Neural progenitor cell (in vitro differentiated cells): Measurements from ENCODE around the gene PEAK1. TPM values are rescaled to one million over a fixed set of nuclear protein-coding genes. Genes with fewer than 3 reads are reported as not detected.
A peak's percentile ranks its signal among the peaks of the same experiment; 100 is the strongest.

Source experiments
- DNase-seq: peaks from one replicate; pipeline ENCODE4 v3.0.0-alpha.2; 2016; ENCODE audit warnings: low spot score
- H2AFZ ChIP-seq: fragments of 200-600 bp; sonication (generic); replicated peaks from 2 replicates; pipeline ENCODE4 v1.6.1; 2016; ENCODE audit warnings: antibody characterized with exemption
- H3F3A ChIP-seq: fragments of 200-600 bp; sonication (generic); 2 replicates; pipeline ENCODE4 v1.6.1; 2016; ENCODE audit warnings: antibody characterized with exemption, low read depth
- H3K27ac ChIP-seq: fragments of 200-600 bp; sonication (generic); 2 replicates; pipeline ENCODE4 v1.5.1; 2016; ENCODE audit warnings: mild to moderate bottlenecking
- H3K27me3 ChIP-seq: fragments of 200-600 bp; sonication (generic); 2 replicates; pipeline ENCODE4 v1.6.1; 2016; ENCODE audit warnings: mild to moderate bottlenecking, moderate library complexity
- H3K36me3 ChIP-seq: fragments of 200-600 bp; sonication (generic); 2 replicates; pipeline ENCODE4 v1.5.1; 2016
- H3K4me1 ChIP-seq: fragments of 200-600 bp; sonication (generic); 2 replicates; pipeline ENCODE4 v1.6.1; 2016; ENCODE audit warnings: mixed run types
- H3K4me2 ChIP-seq: fragments of 200-600 bp; sonication (generic); 2 replicates; pipeline ENCODE4 v1.6.1; 2016
- H3K4me3 ChIP-seq: fragments of 200-600 bp; sonication (generic); 2 replicates; pipeline ENCODE4 v1.5.1; 2016
- H3K79me2 ChIP-seq: fragments of 200-600 bp; sonication (generic); 2 replicates; pipeline ENCODE4 v1.6.1; 2016; ENCODE audit warnings: low read depth
- H3K9ac ChIP-seq: fragments of 200-600 bp; sonication (generic); 2 replicates; pipeline ENCODE4 v1.6.1; 2016
- H3K9me3 ChIP-seq: fragments of 200-600 bp; sonication (generic); 2 replicates; pipeline ENCODE4 v1.5.1; 2016; ENCODE audit warnings: low read depth
- H4K20me1 ChIP-seq: fragments of 200-600 bp; sonication (generic); 2 replicates; pipeline ENCODE4 v1.6.1; 2016; ENCODE audit warnings: low read depth
- H3K27ac Mint-ChIP-seq: 3 replicates; pipeline ENCODE4 v1.8.0; 2021; ENCODE audit warnings: mixed read lengths
- H3K27me3 Mint-ChIP-seq: 2 replicates; pipeline ENCODE4 v1.8.0; 2022; ENCODE audit warnings: low read depth, mild to moderate bottlenecking, inconsistent platforms, moderate library complexity, mixed read lengths; ENCODE audit not compliant: insufficient read depth
- H3K36me3 Mint-ChIP-seq: 3 replicates; pipeline ENCODE4 v1.8.0; 2021; ENCODE audit warnings: mixed read lengths
- H3K4me1 Mint-ChIP-seq: 3 replicates; pipeline ENCODE4 v1.8.0; 2021; ENCODE audit warnings: mixed read lengths
- H3K4me3 Mint-ChIP-seq: 3 replicates; pipeline ENCODE4 v1.8.0; 2021; ENCODE audit warnings: mild to moderate bottlenecking, moderate library complexity, mixed read lengths
- H3K9me3 Mint-ChIP-seq: 3 replicates; pipeline ENCODE4 v1.8.0; 2020; ENCODE audit warnings: mixed read lengths
- CTCF ChIP-seq: fragments of 200-600 bp; sonication (generic); IDR thresholded peaks from 2 replicates; pipeline ENCODE4 v1.5.1; 2017; ENCODE audit warnings: antibody characterized with exemption, mild to moderate bottlenecking
- EZH2 ChIP-seq: fragments of 200-600 bp; sonication (generic); IDR thresholded peaks from 2 replicates; pipeline ENCODE4 v1.6.1; 2017; ENCODE audit warnings: antibody characterized with exemption, mild to moderate bottlenecking, moderate library complexity
- EZH2phosphoT487 ChIP-seq: fragments of 200-600 bp; sonication (generic); IDR thresholded peaks from 2 replicates; pipeline ENCODE4 v1.6.1; 2017; ENCODE audit warnings: antibody characterized with exemption
- total RNA-seq: library from RNA; depleted of rRNA; stranded (reverse); fragments of >200 nt; gene quantifications from 2 replicates; pipeline ENCODE4 v1.2.3, GENCODE V29; 2015; ENCODE audit warnings: low replicate concordance

The PEAK1 gene
- total RNA-seq, 1 donor from 2014 or later, result 30.9 TPM

- Histone ChIP-seq H3K9ac (no peak overlapping the region), H3K4me3 (no peak overlapping the region), H3K4me2 (peak overlapping the region; percentile 20), H3F3A (peaks cover 8% of the 10 kb centered on the region), H3K79me2 (peaks cover 77% of the 10 kb centered on the region), H3K4me1 (peaks cover 23% of the 10 kb centered on the region), H3K27ac (no peak overlapping the region), H3K27me3 (no peaks in the 10 kb centered on the region), H3K9me3 (no peaks in the 10 kb centered on the region), H4K20me1 (peaks cover 76% of the 10 kb centered on the region), H2AFZ (no peak overlapping the region), H3K36me3 (no peaks in the 10 kb centered on the region)
- H3K27ac Mint-ChIP-seq, result no peak overlapping the region
- H3K36me3 Mint-ChIP-seq, result peaks cover 14% of the 10 kb centered on the region
- no peak for TF ChIP-seq EZH2
- TF ChIP-seq EZH2phosphoT487, result no peak
- TF ChIP-seq CTCF, result no peak
- peak overlapping the region; percentile 10 for H3K4me3 Mint-ChIP-seq
- H3K27me3 Mint-ChIP-seq, result peaks cover 2% of the 10 kb centered on the region
- H3K9me3 Mint-ChIP-seq, result no peaks in the 10 kb centered on the region
- DNase-seq, result no peak
- H3K4me1 Mint-ChIP-seq, result peaks cover 38% of the 10 kb centered on the region
Observed at GRCh38 chr15:77067691-77068367, 352.1 kb downstream of the PEAK1 start.

- Histone ChIP-seq H3K36me3 (no peaks in the 10 kb centered on the region), H2AFZ (no peak overlapping the region), H3K4me2 (peak overlapping the region; percentile 20), H3K27ac (no peak overlapping the region), H3K4me1 (peaks cover 25% of the 10 kb centered on the region), H4K20me1 (peaks cover 83% of the 10 kb centered on the region), H3K9me3 (no peaks in the 10 kb centered on the region), H3F3A (peaks cover 8% of the 10 kb centered on the region), H3K79me2 (peaks cover 84% of the 10 kb centered on the region), H3K4me3 (no peak overlapping the region), H3K9ac (no peak overlapping the region), H3K27me3 (no peaks in the 10 kb centered on the region)
- H3K36me3 Mint-ChIP-seq, result peaks cover 14% of the 10 kb centered on the region
- peaks cover 2% of the 10 kb centered on the region for H3K27me3 Mint-ChIP-seq
- H3K4me1 Mint-ChIP-seq, result peaks cover 40% of the 10 kb centered on the region
- TF ChIP-seq CTCF (no peak), EZH2 (no peak), EZH2phosphoT487 (no peak)
- H3K27ac Mint-ChIP-seq, result no peak overlapping the region
- no peak for DNase-seq
- H3K4me3 Mint-ChIP-seq, result no peak overlapping the region
- H3K9me3 Mint-ChIP-seq, result no peaks in the 10 kb centered on the region
Observed at GRCh38 chr15:77066971-77067690, 352.8 kb downstream of the PEAK1 start.

- H3K9me3 ChIP-seq, result no peaks in the 10 kb centered on the region
- H3K9ac ChIP-seq, result no peak overlapping the region
- no peak overlapping the region for H3K27ac Mint-ChIP-seq
- no peak overlapping the region for H3K4me3 Mint-ChIP-seq
- peaks cover 51% of the 10 kb centered on the region for H3K4me1 Mint-ChIP-seq
- no peaks in the 10 kb centered on the region for H3K9me3 Mint-ChIP-seq
- H3F3A ChIP-seq, result peaks cover 8% of the 10 kb centered on the region
- no peak overlapping the region for H3K27ac ChIP-seq
- peaks cover 14% of the 10 kb centered on the region for H3K36me3 Mint-ChIP-seq
- no peak overlapping the region for H3K4me3 ChIP-seq
- no peak for TF ChIP-seq EZH2
- TF ChIP-seq EZH2phosphoT487, result no peak
- no peak for TF ChIP-seq CTCF
- H3K79me2 ChIP-seq, result peaks cover 100% of the 10 kb centered on the region
- H3K4me2 ChIP-seq, result no peak overlapping the region
- H3K36me3 ChIP-seq, result no peaks in the 10 kb centered on the region
- DNase-seq, result no peak
- peaks cover 2% of the 10 kb centered on the region for H3K27me3 Mint-ChIP-seq
- no peaks in the 10 kb centered on the region for H3K27me3 ChIP-seq
- H3K4me1 ChIP-seq, result peaks cover 40% of the 10 kb centered on the region
- peaks cover 100% of the 10 kb centered on the region for H4K20me1 ChIP-seq
- H2AFZ ChIP-seq, result no peak overlapping the region
Observed at GRCh38 chr15:77064539-77065308, 355.2 kb downstream of the PEAK1 start.
